Cerebellar cortex (tissue), 1 donor: Measurements from ENCODE around the gene C1orf21.

Experiments used
- DNase-seq: peaks from one replicate; pipeline ENCODE4 v3.0.0-alpha.2; 2015; ENCODE audit warnings: low spot score

The C1orf21 gene

DNA sequence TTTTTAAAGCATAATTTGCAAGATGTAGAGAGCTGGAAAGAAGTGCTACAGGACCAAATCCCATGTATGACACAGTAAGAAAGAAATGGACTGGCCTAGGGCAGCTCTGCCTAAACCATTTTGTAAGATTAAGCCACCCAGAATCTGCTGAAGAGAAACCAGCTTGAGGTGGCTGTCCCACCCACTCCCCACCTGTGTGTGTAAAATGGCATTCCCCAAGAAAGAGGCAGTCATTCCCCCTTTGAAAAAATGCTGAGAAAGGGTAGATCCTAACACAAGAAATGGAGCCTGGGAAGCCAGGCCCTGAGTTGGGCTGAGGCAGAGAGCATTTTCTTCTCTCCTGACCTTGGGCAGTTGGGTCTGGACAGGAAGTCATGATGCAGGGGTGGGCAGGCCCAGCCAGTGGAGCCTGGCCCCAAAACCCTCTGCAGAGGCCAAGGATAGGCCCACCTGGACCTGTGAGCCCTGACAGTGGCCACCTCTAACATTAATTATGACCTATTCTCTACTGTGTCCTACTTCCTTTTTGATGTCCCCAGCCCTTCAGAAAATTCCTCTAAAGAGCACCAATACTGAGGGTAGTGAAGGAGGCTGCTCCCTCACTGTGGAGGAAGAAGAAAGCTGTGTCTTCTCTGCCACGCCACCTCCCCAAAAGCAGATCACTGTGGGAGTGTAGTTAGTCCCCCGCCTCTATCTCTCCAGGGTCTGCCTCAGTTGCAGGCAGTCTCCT lies 273.8 kb downstream of the C1orf21 start:
- DNase-seq: no peak

DNA sequence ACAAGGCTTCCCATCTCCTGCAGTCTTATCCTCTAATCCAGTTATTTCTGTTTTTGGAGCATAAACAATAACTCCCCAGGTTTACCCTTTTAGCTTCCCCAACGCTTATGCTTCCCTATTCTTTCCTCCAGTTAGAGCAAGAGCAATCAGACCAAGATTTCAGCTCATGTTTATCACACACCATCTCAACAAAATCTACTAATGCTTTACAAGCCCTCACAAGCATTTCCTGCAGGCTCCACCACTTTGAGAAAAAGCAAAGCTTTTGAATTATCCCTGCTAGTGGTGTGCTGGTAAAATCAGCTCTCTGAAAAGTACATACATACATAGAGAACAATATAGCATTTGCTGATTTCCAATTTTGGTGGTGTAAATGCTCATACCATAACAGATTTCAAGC lies 275.0 kb downstream of the C1orf21 start:
- no peak for DNase-seq

DNA sequence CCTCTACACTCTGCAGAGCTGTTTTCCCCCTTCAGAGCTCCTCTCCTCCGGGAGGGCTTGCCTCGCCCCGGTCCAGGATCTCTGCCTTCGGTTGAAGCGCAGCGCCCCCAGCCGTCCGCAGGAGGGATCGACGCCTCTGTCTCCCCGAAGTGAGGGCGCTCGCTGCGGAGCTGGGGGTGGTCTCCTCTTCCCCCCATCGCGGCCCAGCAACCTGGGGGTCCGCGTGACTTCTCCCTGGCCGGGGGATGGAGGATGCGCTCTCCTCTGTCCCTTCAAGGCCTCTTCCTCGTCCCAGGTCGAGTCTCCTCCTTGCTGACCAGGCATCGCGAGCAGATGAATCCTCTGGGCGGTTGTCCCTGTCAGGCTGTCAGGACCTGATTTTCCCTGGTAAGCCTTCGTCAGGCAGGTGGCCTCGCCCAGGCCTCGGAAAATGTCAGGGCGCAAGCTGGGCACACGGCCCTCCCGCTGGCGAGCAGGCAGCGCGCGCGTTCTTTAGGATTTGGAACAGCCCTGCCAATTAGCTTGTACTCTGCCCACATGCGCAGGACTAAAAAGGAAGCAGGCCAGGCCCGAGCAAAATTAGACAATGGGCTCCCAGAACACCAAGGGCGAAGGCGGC lies 277.3 kb downstream of the C1orf21 start:
- peak; percentile 86 for DNase-seq

DNA sequence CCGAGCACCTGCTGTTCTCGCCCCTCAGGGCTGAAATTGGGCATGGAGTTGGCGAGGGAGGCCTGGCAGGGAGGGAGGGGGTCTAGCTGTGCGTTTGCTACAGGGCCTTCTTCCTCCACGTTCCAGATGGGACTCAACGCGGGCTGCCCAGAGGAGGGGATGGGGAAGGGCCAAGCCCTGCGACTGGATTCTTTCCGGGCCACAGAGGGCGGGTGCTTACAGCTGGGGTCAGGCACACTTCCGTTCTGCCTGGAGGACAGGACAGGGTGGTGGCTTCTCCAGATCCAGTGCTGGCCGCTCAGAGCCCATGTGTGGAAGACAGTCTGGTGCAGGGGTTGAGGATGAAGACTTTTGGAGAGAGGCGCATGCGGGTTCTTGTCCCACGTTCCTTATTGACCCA lies 277.8 kb downstream of the C1orf21 start:
- DNase-seq: no peak

DNA sequence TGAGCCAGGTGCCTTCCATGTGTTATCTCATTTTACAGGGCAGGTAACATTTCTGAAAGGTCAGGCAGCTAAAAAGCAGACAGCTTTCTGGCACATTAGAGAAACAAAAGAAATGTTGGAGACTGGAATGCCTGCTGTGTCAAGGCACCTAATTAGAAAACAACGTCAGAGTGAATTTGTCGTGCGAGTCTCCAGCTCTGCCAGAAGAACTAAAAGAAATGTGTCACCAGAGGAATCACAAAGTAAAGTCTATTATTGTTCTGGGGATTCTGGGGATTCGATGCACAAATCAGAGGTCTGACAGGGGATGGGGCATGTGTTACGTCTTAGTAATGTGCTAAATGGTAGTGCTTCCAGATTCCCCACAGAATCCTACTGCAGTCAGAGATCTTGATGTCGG lies 278.5 kb downstream of the C1orf21 start:
- no peak for DNase-seq

DNA sequence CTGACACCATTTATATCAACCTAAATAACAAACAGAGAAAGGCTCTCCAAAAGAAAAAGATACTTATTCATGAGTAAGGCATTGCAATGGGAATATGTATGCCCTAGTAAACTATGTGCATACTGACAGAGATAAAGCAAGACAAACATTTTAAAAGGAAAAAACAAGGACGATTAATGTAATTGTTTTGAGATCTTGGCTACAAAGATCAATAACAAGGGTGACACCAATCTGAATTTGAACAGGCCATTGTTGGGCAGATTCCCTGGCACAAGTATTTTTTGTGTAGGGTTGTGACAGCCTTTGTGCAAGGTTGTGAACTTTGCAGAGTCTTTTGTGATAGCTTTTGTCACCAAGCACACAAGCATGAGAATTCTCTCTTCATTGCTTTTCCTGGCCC lies 282.6 kb downstream of the C1orf21 start:
- DNase-seq: no peak

DNA sequence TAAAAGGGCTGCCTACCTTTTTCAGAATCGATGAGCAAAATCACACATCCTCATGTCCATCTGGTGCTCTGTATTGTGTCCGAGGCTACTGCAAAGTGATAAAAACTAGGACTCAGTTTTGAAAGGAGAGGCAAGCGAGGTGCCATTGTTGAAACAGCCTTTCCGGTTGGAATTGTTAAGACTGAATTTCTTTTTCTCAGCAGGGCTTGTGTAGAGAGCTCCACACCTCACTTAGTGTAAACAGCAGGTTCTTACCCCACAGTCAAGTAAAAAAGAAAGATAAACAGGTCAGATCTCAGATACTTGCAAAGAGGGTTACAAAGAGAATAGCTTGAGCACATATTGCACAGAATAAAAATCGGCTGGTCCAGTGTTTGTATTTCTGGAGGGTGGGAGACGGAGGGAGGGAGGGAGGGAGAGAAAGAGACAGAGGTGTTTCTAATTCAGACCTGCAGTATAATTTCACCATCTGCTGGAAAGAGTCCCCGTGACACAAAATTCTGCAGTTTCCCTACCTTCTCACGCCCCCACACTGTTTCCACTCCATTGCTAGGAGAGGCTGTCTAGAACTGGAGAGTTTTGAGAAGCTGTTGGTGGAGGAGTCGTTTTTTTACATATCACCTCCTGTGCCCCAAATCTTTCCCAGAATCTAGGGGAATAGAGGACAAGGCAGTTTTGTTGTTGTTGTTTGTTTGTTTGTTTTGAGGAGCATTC lies 285.3 kb downstream of the C1orf21 start:
- DNase-seq: peak; percentile 50

DNA sequence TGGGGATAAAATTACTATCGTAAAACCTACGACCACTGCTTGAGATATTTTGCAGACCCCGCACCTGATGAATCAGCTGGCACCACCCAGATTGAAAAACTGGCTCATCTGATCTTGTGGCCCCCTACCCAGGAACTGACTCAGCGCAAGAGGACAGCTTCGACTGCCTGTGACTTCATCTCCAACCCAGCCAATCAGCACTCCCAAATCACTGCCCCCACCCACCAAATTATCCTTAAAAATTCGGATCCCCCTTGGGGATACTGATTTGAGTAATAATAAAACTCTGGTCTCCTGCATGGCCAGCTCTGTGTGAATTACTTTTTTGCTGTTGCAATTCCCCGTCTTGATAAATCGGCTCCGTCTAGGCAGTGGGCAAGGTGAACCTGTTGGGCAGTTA lies 286.5 kb downstream of the C1orf21 start:
- DNase-seq: no peak

DNA sequence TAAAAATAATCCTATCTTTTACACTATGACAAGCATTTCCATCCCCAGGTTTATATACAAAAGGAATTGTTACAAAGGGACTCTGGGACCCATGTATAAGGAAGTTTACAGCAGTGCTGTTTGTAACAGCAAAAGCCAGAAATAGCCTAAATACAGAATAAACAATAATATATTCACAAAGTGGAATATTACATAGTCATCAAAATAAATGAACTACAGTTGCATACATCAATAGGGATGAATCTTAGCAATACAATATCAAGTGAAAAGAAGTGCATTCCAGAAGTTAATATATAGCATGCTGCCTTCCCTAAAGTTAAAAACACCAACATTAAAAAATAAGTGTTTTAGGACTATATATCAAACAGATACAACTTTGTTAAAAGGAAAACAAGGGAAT lies 290.5 kb downstream of the C1orf21 start:
- no peak for DNase-seq
